RWPE2 (cell line): ENCODE results near the gene PEX5L.

ENCODE experiments used
- ATAC-seq: fragments of 200-7000 bp; cut with Tn5 transposase; 3 replicates; pipeline ENCODE4 v1.9.1; 2021; ENCODE audit warnings: low read depth
- DNase-seq: peaks from one replicate; pipeline ENCODE4 v3.0.0-alpha.2; 2020; ENCODE audit warnings: low spot score
- H3K27ac ChIP-seq: fragments of 450-650 bp; 2 replicates; pipeline ENCODE4 v1.5.1; 2017; ENCODE audit warnings: mild to moderate bottlenecking; ENCODE audit not compliant: poor library complexity, severe bottlenecking
- H3K27me3 ChIP-seq: fragments of 250-450 bp; sonication (Bioruptor Pico); 2 replicates; pipeline ENCODE4 v1.5.1; 2021; ENCODE audit warnings: mild to moderate bottlenecking, moderate library complexity; ENCODE audit not compliant: insufficient read depth, poor library complexity, severe bottlenecking
- H3K36me3 ChIP-seq: fragments of 250-450 bp; sonication (Bioruptor Pico); 2 replicates; pipeline ENCODE4 v1.5.1; 2020; ENCODE audit warnings: low read depth, mild to moderate bottlenecking, moderate library complexity
- H3K4me1 ChIP-seq: fragments of 250-450 bp; sonication (Bioruptor Pico); 2 replicates; pipeline ENCODE4 v1.5.1; 2021; ENCODE audit warnings: mild to moderate bottlenecking, moderate library complexity; ENCODE audit not compliant: insufficient read depth, poor library complexity, severe bottlenecking
- H3K4me3 ChIP-seq: fragments of 250-450 bp; sonication (Bioruptor Pico); 2 replicates; pipeline ENCODE4 v1.5.1; 2021; ENCODE audit warnings: mild to moderate bottlenecking, moderate library complexity; ENCODE audit not compliant: severe bottlenecking
- H3K9me3 ChIP-seq: fragments of 250-450 bp; sonication (Bioruptor Pico); 2 replicates; pipeline ENCODE4 v1.5.1; 2021; ENCODE audit warnings: mild to moderate bottlenecking, moderate library complexity; ENCODE audit not compliant: severe bottlenecking
- TF ChIP-seq, protein P1 (sequence below): fragments of 450-650 bp; IDR thresholded peaks from one replicate; pipeline ENCODE4 v1.5.1; 2017; ENCODE audit warnings: mild to moderate bottlenecking, moderate library complexity; ENCODE audit not compliant: poor library complexity, severe bottlenecking

PEX5L gene

GRCh38 chr3:179945569-179945968, 91.2 kb downstream of the PEX5L start:
- H3K36me3 ChIP-seq: no peaks in the 10 kb centered on the region
- no peaks in the 10 kb centered on the region for H3K4me1 ChIP-seq
- H3K9me3 ChIP-seq: no peaks in the 10 kb centered on the region
- no peak overlapping the region for H3K4me3 ChIP-seq
- H3K27ac ChIP-seq: no peak overlapping the region
- no peaks in the 10 kb centered on the region for H3K27me3 ChIP-seq
- ATAC-seq (no peak), DNase-seq (no peak)
- TF ChIP-seq, protein P1, sequence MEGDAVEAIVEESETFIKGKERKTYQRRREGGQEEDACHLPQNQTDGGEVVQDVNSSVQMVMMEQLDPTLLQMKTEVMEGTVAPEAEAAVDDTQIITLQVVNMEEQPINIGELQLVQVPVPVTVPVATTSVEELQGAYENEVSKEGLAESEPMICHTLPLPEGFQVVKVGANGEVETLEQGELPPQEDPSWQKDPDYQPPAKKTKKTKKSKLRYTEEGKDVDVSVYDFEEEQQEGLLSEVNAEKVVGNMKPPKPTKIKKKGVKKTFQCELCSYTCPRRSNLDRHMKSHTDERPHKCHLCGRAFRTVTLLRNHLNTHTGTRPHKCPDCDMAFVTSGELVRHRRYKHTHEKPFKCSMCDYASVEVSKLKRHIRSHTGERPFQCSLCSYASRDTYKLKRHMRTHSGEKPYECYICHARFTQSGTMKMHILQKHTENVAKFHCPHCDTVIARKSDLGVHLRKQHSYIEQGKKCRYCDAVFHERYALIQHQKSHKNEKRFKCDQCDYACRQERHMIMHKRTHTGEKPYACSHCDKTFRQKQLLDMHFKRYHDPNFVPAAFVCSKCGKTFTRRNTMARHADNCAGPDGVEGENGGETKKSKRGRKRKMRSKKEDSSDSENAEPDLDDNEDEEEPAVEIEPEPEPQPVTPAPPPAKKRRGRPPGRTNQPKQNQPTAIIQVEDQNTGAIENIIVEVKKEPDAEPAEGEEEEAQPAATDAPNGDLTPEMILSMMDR: no peak

GRCh38 chr3:179943117-179943880, 93.4 kb downstream of the PEX5L start:
- H3K4me1 ChIP-seq: no peaks in the 10 kb centered on the region
- H3K9me3 ChIP-seq: no peaks in the 10 kb centered on the region
- H3K4me3 ChIP-seq: no peak overlapping the region
- DNase-seq (no peak), ATAC-seq (no peak)
- TF ChIP-seq, protein P1: no peak
- no peak overlapping the region for H3K27ac ChIP-seq
- no peaks in the 10 kb centered on the region for H3K27me3 ChIP-seq
- H3K36me3 ChIP-seq: no peaks in the 10 kb centered on the region

GRCh38 chr3:179942553-179943075, 94.1 kb downstream of the PEX5L start:
- TF ChIP-seq, protein P1: no peak
- Histone ChIP-seq H3K36me3 (no peaks in the 10 kb centered on the region), H3K4me1 (no peaks in the 10 kb centered on the region), H3K4me3 (no peak overlapping the region), H3K9me3 (no peaks in the 10 kb centered on the region), H3K27ac (no peak overlapping the region), H3K27me3 (no peaks in the 10 kb centered on the region)
- DNase-seq: no peak
- no peak for ATAC-seq

- Histone ChIP-seq H3K27ac (no peak overlapping the region), H3K4me1 (no peaks in the 10 kb centered on the region), H3K36me3 (no peaks in the 10 kb centered on the region), H3K4me3 (no peak overlapping the region), H3K9me3 (no peaks in the 10 kb centered on the region), H3K27me3 (no peaks in the 10 kb centered on the region)
- TF ChIP-seq, protein P1: no peak
- DNase-seq (no peak), ATAC-seq (no peak)
These were observed 101.0 kb downstream of the PEX5L start for GRCh38 chr3:179935710-179936109.

DNA sequence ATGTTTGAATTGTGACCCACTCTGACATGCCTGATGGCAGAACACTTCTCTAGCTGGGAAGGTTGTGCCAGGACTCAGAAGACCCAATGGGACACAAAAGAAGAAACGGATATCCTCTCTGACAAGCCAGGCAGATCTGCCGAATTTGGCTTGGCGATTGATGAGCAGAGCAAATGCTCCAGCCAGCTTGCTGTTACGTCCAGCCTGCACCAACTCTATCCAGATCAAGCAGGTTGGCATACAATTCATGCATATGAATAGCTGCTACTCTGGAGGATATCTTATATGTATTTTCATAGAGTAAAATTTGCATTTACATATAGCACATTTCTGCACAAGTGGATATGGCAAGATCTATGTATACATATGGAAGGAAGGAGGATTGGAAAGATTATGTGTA, 102.8 kb downstream of the PEX5L start:
- DNase-seq: no peak
- TF ChIP-seq, protein P1: no peak
- H3K36me3 ChIP-seq: no peaks in the 10 kb centered on the region
- H3K27me3 ChIP-seq: no peaks in the 10 kb centered on the region
- H3K27ac ChIP-seq: no peak overlapping the region
- H3K4me1 ChIP-seq: no peaks in the 10 kb centered on the region
- H3K4me3 ChIP-seq: no peak overlapping the region
- no peaks in the 10 kb centered on the region for H3K9me3 ChIP-seq
- ATAC-seq: no peak
